NOMO-1 (cell line): ENCODE data around the gene HELZ2.
"Not testable (repeated sequence)": the region's sequence is repeated elsewhere in the genome, so short reads cannot be mapped to it uniquely, and the experiment has no call there.

Experiments used
- DNase-seq, 2 experiments: peaks; one replicate each; lab custom pipeline; 2025; ENCODE audit not compliant: unreplicated experiment in 2 of 2; lab: John Stamatoyannopoulos, UW

The HELZ2 gene

DNA sequence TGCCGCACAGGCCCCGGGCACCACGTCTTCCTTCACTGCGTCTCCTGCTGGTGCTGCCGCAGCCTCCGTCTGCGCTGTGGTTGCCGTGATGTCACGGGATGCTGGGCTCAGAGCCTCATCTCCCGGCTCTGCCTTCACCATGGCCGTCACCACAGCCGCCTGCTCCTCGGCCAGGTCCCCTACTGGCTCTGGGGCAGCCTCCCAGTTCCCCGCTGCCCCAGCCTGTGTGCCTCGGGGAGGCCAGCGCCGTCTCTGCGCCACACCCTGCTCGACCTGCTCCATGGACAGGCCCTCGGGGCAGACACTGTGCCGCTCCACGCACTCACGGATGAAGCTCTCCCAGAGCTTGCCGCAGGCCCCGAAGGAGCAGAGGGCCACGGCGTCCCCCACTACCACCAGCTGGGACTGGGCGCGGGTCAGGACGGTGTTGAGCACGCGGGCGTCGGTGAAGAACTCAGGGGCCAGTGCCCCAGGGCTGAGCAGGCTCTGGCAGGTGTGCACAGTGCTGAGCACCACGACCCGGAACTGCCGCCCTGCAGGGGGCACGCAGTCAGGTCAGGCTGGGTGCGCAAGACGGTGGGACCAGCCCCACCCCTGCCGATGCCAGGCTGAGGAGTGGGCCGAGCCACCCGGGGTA lies 8.2 kb downstream of the HELZ2 start:
- DNase-seq: no peak

- DNase-seq: no peak
These were observed 8.9 kb downstream of the HELZ2 start for GRCh38 chr20:63565021-63565698.

GRCh38 chr20:63564036-63564810 lies 9.8 kb downstream of the HELZ2 start:
- DNase-seq: no peak

DNA sequence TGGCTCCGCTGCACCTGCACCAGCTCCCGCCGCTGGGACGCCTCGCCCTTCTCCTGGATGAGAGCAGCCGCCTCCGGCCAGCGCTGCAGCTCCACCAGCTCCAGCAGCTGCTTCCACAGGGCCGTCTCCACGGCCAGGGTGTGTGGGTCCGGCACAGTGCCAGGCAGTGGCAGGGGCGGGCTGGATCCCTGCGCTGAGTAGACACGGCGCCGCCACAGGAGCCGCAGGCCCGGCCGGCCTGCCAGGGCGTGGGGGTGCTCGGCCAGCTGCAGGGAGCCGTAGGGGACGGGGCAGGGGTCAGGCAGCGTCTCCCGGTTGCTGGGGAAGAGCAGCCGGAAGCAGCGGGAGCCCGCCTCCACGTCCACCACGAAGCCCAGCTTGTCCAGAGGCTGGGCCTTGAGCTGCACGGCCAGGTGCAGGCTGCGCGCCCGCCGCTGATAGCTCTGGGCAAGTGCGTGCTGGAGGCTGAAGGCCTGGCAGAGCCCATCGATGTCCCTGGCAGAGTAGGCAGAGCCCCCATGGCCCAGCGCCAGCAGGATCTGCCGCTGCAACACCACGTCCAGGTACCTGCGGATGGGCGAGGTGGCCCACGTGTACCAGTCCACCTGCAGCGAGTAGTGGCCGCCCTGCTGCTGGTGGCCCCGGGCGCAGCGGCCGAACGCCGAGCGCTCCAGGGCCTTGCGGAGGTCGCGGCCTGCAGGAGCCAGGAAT lies 10.7 kb downstream of the HELZ2 start:
- DNase-seq: no peak

GRCh38 chr20:63562461-63563224 lies 11.4 kb downstream of the HELZ2 start:
- no peak for DNase-seq

DNA sequence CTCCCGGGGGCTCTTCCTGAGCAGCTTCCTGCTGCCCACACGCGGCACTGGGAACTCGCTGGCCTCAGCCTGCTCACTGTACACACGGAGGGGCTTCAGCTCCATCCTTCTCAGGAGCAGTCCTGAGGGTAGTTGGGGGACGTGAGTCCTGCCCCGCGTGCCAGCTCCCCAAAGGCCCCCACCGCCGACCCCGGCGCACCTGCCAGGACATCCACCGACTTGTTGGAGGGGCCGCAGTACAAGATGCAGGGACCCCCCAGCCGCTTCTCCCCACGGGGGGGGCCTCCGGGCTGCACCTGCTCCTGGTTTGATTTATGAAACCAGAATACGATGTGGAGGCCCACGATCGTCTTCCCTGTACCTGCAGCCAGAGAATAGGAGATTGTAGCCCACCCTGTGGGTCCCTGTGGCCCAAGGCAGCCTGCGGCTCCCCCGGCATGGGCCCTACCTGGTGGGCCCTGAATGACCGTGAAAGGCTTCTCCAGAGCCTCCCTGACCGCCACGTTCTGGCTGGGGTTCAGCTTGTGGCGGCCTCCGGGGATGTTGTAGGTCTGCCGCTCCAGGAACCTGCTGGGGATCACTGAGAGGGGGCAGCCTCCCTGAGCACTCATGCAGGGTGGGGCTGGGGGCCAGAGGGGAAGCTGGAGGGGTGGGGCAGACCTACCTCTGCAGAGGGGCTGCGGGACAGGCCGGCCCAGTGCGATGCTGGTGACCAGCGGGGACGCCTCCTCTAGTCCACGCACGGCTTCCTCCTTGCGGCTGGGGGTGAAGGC lies 12.2 kb downstream of the HELZ2 start:
- DNase-seq: no peak

DNA sequence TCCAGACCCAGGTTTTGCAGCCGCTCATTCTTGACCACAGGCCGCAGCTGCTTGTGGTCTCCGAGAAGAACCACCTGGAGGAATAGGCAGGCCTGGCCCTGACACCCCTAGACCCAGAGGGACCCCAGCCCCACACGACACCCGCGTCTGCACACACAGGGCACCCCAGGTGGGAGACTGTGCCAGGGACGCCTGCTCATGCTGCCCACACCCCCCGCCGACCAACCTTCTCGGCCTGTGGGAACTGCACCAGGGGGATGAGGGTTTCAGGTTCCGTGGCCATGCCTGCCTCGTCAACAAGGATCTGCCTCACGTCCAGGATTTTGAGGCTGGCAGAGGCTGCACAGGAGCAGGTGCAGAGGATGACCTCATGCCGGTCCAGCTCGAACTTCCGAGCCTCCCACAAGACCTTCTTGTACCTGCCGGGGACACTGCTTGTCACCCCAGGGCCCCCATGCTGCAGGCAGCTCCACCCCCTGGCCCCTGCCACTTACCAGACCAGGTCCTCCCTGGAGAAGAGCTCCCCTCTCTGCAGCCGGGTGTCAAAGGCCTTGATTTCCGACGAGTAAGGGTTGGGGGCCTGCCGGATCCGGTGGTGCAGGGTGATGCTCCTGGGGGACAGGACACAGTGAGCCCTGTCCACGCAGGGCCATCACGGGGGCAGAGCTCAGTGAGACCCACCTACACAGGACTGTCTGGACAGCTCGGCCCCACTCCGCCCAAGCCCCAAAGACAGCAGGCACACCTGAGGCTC lies 13.0 kb downstream of the HELZ2 start:
- DNase-seq: no peak

- no peak for DNase-seq
These were observed 13.7 kb downstream of the HELZ2 start for GRCh38 chr20:63560333-63560805.

DNA sequence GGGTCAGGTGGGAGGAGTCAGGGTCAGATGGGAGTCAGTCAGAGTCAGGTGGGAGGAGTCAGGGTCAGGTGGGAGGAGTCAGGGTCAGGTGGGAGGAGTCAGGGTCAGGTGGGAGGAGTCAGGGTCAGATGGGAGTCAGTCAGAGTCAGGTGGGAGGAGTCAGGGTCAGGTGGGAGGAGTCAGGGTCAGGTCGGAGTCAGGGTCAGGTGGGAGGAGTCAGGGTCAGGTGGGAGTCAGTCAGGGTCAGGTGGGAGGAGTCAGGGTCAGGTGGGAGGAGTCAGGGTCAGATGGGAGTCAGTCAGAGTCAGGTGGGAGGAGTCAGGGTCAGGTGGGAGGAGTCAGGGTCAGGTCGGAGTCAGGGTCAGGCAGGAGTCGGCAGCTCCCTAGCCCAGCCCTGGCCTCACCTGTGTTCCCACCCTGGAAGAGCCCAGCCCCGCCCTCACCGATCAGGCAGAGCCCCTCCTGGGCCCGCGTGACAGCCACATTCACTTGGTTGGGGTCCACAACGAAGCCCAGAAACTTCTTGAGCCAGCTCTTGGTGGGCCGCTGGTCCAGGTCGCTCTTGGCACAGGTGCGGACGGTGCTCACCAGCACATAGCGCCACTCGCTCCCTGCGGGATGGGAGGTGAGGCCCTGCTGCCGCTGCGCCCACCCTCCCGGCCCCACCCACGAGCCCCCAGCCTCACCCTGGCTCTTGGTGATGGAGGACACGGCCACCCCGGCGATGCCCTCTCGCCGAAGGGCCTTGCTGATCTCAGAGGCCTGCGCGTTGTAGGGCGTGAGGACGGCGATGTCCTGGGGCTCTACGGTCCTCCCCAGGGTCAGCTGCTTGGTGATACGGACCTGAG lies 14.3 kb downstream of the HELZ2 start:
- DNase-seq: not testable (repeated sequence)

DNA sequence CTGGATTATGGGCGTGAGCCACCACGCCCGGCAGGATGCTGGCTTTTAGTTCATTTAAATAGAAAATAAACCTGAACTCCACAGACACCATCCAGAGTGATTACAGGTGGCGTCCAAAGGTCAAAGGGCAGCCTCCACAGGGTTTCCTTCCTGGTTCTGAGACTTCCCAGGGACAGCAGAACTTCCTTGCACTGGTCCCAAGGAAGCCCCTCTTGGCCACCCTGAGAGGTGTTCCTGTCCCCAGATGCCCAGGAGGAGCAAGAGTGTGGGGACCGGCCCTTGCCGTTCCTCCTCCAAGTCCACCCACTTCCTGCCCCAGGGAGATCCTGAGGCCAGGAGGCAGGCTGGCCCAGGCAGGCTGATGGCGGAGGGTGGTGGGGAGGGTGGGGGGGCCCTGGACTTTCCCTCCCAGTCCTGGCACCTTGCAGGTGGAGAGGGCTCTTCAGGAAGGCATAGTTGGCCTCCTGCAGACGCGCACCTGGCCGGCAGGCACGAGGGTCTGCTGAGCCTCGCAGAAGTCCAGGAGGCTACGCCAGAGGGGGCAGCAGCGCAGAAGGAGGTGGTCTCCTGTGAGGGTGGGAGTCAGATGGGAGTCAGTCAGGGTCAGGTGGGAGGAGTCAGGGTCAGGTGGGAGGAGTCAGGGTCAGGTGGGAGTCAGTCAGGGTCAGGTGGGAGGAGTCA lies 15.1 kb downstream of the HELZ2 start:
- DNase-seq: no peak

- DNase-seq: no peak
These were observed 16.6 kb downstream of the HELZ2 start for GRCh38 chr20:63557481-63557891.

DNA sequence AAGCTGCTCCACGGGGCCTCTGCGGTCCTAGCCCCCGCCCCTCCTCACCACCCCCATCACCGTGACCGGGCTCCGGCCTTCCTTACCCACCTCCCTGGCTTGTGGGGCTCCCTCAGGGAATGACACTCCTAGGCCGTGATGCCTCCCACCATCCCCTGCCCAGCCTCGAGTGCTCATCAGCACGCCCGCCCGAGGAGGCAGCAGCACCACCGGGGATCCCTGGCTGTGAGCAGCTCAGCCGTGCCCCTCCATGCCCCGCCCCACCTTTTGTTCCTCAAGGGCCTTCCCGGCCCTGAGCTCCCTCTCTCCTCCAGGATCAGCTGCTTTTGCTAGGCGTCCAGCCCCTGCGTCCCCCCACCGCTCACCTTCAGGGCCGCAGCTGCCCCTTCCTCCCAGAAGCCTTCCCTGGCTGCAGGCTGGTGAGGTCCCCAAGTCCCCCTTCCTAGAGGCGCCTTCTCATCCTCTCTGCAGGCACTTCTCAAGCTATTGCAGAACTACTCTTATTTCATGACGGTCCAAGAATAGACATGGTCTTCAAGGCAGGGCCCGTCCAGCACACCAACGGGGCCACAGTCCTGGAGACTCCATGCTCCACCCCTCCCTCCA lies 17.1 kb downstream of the HELZ2 start:
- no peak for DNase-seq

DNA sequence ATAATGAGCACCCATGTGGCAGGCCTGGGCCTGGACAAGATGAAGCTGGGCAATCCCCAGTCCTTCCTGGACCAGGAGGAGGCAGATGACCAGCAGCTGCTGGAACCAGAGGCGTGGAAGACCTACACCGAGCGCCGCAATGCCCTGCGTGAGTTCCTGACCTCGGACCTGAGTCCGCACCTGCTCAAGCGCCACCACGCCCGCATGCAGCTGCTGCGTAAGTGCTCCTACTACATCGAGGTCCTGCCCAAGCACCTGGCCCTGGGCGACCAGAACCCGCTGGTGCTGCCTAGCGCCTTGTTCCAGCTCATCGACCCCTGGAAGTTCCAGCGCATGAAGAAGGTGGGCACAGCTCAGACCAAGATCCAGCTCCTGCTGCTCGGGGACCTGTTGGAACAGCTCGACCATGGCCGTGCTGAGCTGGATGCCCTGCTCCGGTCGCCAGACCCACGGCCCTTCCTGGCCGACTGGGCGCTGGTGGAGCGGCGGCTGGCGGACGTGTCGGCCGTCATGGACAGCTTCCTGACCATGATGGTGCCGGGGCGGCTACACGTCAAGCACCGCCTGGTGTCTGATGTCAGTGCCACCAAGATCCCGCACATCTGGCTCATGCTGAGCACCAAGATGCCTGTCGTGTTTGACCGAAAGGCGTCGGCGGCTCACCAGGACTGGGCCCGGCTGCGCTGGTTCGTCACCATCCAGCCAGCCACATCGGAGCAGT lies 18.2 kb downstream of the HELZ2 start:
- DNase-seq: no peak

DNA sequence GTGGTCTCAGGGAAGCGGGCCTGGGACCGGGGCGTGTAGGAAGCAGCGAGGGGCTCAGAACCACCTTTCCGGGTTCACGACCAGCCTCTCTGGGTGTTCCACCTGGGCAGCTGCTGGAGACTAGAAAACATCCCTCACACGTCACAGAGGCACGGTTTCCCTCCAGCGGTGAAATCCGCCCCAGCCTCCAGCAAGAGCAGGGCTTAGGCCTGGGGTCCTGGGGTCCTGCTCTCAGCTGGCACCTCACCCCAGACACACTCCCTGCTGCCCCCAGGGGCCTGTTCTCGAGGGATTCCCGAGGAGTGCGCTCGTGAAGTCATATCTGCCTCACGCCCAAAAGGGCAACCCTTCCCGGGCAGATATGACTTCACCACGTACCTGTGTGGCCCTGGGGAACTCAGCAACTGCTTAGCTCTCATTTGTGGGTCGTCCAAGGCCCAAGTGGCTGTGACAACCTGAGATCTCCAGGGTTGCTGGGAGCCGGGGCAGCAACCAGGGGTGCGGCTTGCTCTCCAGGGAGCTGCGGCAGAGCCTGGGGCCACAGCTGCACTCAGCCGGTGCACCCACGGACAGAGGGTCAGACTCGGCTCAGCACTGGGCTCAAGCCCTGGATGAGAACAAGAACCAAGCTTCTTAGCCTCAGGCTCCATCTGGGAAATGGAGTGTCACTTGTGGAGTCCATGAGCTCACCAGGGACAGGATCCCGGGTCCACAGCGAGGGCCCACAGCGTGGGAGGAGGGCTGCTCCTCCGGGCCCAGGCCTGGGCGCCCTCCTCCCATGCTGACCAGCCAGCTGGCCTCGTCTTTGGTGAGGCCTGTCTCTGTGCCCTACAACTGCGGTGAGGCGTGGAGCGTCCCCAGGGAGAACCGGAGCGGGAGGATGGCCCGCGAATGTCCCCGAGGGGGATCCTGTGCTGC lies 19.4 kb downstream of the HELZ2 start:
- DNase-seq: no peak

DNA sequence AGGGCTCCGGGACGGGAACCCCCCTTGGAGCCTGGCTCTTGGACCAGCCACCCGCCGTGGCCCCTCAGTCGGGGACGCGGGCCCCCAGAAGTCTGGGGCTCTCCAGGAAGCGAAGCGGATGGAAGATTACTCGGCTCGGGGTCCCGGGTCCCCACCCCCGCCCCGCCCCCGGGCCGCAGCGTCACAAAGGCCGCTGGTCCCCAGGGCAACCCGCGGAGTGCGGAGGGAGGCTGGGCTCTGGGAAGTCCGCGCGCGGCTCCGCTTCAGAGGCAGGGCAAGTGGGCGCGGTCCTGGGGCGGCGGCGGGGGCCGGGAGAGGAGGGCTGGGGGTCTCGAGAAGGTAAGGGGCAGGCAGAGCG lies 20.1 kb downstream of the HELZ2 start, which contains the start of gene FNDC11:
FNDC11 (plus strand) TSS at position 227 of the 358 bp plus-strand sequence. CDS start 1,505 bp downstream, outside the sequence.
- no peak for DNase-seq
